Lower lobe of right lung (tissue), 2 donors: Measurements from ENCODE around the gene MACROD2. TPM values are rescaled to one million over a fixed set of nuclear protein-coding genes. Genes with fewer than 3 reads are reported as not detected.

Experiments
- ATAC-seq, 2 donors: fragments of 200-7000 bp; cut with Tn5 transposase; one replicate each; pipeline ENCODE4 v1.9.1; 2020 to 2022; ENCODE audit warnings: mild to moderate bottlenecking in 2 of 2, moderate library complexity in 2 of 2
- DNase-seq: peaks from one replicate; pipeline ENCODE4 v3.0.0-alpha.2; 2020
- H3K27ac ChIP-seq: fragments of 200-600 bp; one replicate; pipeline ENCODE4 v1.8.0; 2022
- H3K27me3 ChIP-seq: fragments of 200-600 bp; one replicate; pipeline ENCODE4 v1.8.0; 2022; ENCODE audit warnings: low read depth
- H3K36me3 ChIP-seq: fragments of 200-600 bp; one replicate; pipeline ENCODE4 v1.8.0; 2022; ENCODE audit warnings: mild to moderate bottlenecking
- H3K4me1 ChIP-seq: fragments of 200-600 bp; one replicate; pipeline ENCODE4 v1.8.0; 2022
- H3K4me3 ChIP-seq: fragments of 200-600 bp; one replicate; pipeline ENCODE4 v1.8.0; 2022; ENCODE audit warnings: mild to moderate bottlenecking
- H3K9me3 ChIP-seq: fragments of 200-600 bp; one replicate; pipeline ENCODE4 v1.8.0; 2022
- intact Hi-C: fragments of 100-400 bp; cut with DNase I; formaldehyde crosslinking; loops from one replicate; pipeline ENCODE4 v1.11.0; 2022
- total RNA-seq: library from RNA; stranded (reverse); fragmentation: NEBNext Ultra II Directional; extraction: Animal tissue kit (Norgen Biotek cat#: 25700); gene quantifications from one replicate; pipeline ENCODE4 v1.2.1, GENCODE V29; 2021
- TF ChIP-seq, protein P1 (sequence below): fragments of 200-600 bp; IDR thresholded peaks from one replicate; pipeline ENCODE4 v1.8.0; 2022; ENCODE audit warnings: antibody characterized with exemption, mild to moderate bottlenecking
- donor health status: DM: no; HTN: yes; CAD: no; lungs with severe emphysema.

MACROD2 gene
- total RNA-seq, 1 donor from 2014 or later = 73.0 TPM

DNA sequence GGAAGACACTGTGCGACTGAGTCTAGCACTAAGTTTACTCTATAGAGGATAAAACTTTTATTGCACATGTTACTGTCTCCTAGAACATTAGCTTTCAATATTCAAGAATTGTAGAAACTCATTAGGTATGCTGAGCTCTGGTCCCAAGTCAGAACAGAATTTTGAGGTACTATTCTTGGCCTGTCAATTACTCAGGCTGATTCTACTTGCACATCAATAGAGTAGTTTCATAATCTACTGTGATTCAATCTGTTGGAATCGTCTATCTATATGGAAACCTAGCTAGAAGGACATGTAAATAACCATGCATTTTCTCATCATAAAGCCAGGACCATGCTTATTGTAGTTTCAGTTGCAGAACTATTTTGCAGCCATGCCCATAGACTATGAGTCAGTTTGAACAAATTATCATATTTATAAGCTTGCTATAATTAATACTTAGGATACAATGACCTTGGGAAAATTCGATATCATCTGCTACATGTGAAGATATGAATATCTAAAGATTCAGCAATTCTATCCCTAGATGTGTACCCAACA, 300.5 kb downstream of the MACROD2 start:
- H3K4me3 ChIP-seq = no peak overlapping the region
- DNase-seq = no peak
- no peaks in the 10 kb centered on the region for H3K9me3 ChIP-seq
- H3K27ac ChIP-seq = no peak overlapping the region
- H3K36me3 ChIP-seq = no peaks in the 10 kb centered on the region
- TF ChIP-seq, protein P1, sequence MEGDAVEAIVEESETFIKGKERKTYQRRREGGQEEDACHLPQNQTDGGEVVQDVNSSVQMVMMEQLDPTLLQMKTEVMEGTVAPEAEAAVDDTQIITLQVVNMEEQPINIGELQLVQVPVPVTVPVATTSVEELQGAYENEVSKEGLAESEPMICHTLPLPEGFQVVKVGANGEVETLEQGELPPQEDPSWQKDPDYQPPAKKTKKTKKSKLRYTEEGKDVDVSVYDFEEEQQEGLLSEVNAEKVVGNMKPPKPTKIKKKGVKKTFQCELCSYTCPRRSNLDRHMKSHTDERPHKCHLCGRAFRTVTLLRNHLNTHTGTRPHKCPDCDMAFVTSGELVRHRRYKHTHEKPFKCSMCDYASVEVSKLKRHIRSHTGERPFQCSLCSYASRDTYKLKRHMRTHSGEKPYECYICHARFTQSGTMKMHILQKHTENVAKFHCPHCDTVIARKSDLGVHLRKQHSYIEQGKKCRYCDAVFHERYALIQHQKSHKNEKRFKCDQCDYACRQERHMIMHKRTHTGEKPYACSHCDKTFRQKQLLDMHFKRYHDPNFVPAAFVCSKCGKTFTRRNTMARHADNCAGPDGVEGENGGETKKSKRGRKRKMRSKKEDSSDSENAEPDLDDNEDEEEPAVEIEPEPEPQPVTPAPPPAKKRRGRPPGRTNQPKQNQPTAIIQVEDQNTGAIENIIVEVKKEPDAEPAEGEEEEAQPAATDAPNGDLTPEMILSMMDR = no peak
- intact Hi-C loops = no loop called here
- no peaks in the 10 kb centered on the region for H3K27me3 ChIP-seq
- H3K4me1 ChIP-seq = no peaks in the 10 kb centered on the region
- ATAC-seq = no peak

DNA sequence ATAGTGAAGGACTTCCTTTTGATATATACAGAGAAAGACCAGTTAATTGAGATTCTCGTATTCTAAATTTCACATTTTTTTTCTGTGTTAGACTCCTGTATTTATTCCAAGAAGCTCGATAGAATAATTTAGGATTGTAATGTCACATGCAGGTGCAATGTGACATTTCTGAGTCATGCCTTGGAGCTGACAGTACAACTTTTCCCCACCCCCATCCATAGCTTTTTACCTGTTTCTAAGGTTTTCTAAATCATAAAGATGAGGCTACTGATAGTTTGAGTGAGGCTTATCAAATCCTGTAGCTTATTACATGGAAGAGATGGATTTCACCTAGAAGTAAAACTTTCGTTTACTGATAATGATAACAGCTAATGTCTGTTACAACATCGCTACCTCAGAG, 304.5 kb downstream of the MACROD2 start:
- DNase-seq (no peak), ATAC-seq (no peak)
- H3K4me3 ChIP-seq = no peak overlapping the region
- intact Hi-C loops = no loop called here
- no peaks in the 10 kb centered on the region for H3K9me3 ChIP-seq
- no peaks in the 10 kb centered on the region for H3K4me1 ChIP-seq
- no peaks in the 10 kb centered on the region for H3K36me3 ChIP-seq
- TF ChIP-seq, protein P1 = no peak
- no peak overlapping the region for H3K27ac ChIP-seq
- no peaks in the 10 kb centered on the region for H3K27me3 ChIP-seq

DNA sequence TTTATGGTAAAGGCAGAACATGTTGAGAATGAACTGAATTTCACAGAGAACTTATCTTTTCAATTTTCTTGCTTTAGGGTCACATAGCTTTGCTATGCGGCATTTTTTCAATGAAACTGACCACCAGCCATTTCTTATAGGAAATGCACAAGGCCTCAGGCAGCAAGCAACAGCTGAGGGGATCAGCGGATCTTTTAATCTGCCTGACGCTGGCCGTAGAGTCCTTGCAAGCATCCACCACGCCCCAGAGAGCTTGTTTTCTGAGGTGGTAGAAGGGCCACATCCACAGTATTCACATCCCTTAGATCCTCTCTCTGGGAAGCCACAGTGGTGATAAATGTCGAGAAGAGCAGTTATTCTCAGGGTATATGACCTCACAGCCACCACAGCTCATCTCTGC, 307.8 kb downstream of the MACROD2 start:
- H3K27me3 ChIP-seq = no peaks in the 10 kb centered on the region
- no peaks in the 10 kb centered on the region for H3K4me1 ChIP-seq
- ATAC-seq = no peak
- no peaks in the 10 kb centered on the region for H3K9me3 ChIP-seq
- TF ChIP-seq, protein P1 = no peak
- no peak for DNase-seq
- no peak overlapping the region for H3K27ac ChIP-seq
- no peak overlapping the region for H3K4me3 ChIP-seq
- no peaks in the 10 kb centered on the region for H3K36me3 ChIP-seq
- intact Hi-C loops = no loop called here

DNA sequence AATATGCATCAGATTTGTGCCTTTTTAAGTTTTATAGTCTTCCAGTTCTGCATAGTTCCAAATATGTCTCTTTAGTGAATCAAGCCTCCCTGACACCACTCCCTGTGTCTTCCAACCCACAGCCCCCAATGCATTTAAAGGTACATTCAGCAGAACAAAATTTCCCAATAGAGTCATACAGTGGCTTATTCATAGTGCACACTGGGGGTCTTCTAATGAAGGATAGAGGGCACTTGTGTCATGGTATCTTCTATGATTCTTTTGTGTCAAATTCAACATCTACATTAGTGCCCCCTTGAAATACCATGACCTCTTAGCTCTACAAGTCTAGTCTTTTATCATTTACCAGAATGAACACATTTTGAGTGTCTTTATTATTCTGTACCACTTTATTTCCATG, 308.3 kb downstream of the MACROD2 start:
- no peaks in the 10 kb centered on the region for H3K36me3 ChIP-seq
- no peaks in the 10 kb centered on the region for H3K4me1 ChIP-seq
- TF ChIP-seq, protein P1 = no peak
- no peak overlapping the region for H3K27ac ChIP-seq
- intact Hi-C loops = no loop called here
- H3K4me3 ChIP-seq = no peak overlapping the region
- ATAC-seq = no peak
- no peaks in the 10 kb centered on the region for H3K27me3 ChIP-seq
- no peak for DNase-seq
- H3K9me3 ChIP-seq = no peaks in the 10 kb centered on the region

DNA sequence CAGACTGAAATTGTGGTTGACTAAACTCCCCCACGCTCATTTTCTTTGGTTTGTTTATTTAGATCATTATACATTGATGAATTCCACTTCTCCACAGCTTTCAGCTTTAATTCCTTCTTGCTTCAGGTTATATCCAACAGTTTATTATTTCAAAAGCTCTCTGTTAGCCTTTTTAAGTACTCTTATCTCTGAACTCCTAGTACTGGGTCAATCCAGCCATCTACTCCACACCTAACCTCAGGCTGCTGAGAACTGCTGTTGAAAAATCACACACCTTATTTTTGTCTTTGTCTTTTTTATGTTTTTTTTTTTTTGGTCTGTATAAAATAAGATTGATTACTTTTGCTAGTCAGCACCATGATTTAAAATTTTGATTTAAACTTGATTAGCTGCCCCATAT, 309.2 kb downstream of the MACROD2 start:
- Histone ChIP-seq H3K9me3 (no peaks in the 10 kb centered on the region), H3K27me3 (no peaks in the 10 kb centered on the region), H3K36me3 (no peaks in the 10 kb centered on the region), H3K4me1 (no peaks in the 10 kb centered on the region), H3K27ac (no peak overlapping the region), H3K4me3 (no peak overlapping the region)
- TF ChIP-seq, protein P1 = no peak
- intact Hi-C loops = no loop called here
- no peak for DNase-seq
- peak; percentile 34 to 50 for ATAC-seq

DNA sequence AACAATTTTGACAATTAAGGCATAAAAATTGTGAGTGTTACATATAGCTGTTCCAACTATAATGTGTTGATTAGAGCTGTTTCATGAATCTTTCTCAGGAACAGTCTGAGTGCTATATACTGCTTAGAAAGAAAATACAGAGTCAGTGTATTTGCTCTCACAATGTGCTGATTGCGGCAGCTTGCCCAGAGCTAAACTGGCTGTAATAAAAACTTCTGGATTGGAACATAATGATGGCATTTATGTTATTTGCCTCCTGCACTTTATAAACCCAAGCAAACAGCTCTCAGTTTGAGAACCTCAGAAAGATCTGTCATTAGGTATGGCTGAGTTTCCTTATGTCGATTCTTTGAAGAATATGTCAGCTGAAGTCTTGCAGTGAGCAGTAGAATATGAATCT, 312.6 kb downstream of the MACROD2 start:
- no peaks in the 10 kb centered on the region for H3K9me3 ChIP-seq
- H3K27me3 ChIP-seq = no peaks in the 10 kb centered on the region
- DNase-seq (no peak), ATAC-seq (no peak)
- no peaks in the 10 kb centered on the region for H3K4me1 ChIP-seq
- TF ChIP-seq, protein P1 = no peak
- H3K27ac ChIP-seq = no peak overlapping the region
- no peaks in the 10 kb centered on the region for H3K36me3 ChIP-seq
- H3K4me3 ChIP-seq = no peak overlapping the region
- intact Hi-C loops = no loop called here
